Lower leg skin (tissue), 3 donors: ENCODE results near the gene KSR2.
"Not testable (repeated sequence)": the region's sequence is repeated elsewhere in the genome, so short reads cannot be mapped to it uniquely, and the experiment has no call there.

Experiments
- CTCF ChIP-seq, 3 donors: fragments of 450-650 bp; IDR thresholded peaks; one replicate each; pipeline ENCODE4 v1.5.1; 2016; ENCODE audit warnings: antibody characterized with exemption in 3 of 3, mild to moderate bottlenecking in 3 of 3, moderate library complexity in 2 of 3
- POLR2A ChIP-seq, 2 donors: fragments of 450-650 bp; IDR thresholded peaks; one replicate each; pipeline ENCODE4 v1.6.1; 2016 to 2017; ENCODE audit warnings: antibody characterized with exemption in 2 of 2, mild to moderate bottlenecking in 1 of 2, moderate library complexity in 1 of 2

GRCh38 chr12:117628711-117629110, 340.1 kb downstream of the KSR2 start:
- not testable (repeated sequence) for TF ChIP-seq CTCF, POLR2A (IDR thresholded peaks at IDR 0.05)
